C4-2B (cell line): Measurements from ENCODE around the gene TAP1.

Experiments
- ZFX ChIP-seq: fragments of 450-650 bp; IDR thresholded peaks from 2 replicates; pipeline ENCODE4 v1.6.1; 2017
- TF ChIP-seq, protein P1 (sequence below): fragments of 450-650 bp; conservative IDR thresholded peaks from 2 replicates; pipeline ENCODE4 v1.5.1; 2017; ENCODE audit warnings: mild to moderate bottlenecking

DNA sequence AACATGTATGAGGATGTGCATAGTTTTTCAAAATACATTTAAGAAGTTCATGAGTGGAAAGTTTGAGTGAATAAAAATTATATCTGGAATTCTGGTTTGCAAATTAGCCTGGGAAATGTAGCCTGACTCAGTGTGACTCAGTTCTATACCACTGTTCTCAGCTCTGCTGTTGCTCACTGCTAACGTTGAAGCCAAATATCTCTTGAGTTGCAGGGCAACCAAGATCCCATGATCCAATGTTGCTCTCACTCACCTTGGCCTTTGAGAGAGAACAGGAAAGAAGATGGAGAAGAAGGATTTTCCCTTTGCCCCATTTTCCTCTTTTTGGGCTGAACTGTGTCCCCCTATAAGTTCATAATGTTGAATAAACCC lies 29.4 kb upstream of the TAP1 start:
- TF ChIP-seq, protein P1, sequence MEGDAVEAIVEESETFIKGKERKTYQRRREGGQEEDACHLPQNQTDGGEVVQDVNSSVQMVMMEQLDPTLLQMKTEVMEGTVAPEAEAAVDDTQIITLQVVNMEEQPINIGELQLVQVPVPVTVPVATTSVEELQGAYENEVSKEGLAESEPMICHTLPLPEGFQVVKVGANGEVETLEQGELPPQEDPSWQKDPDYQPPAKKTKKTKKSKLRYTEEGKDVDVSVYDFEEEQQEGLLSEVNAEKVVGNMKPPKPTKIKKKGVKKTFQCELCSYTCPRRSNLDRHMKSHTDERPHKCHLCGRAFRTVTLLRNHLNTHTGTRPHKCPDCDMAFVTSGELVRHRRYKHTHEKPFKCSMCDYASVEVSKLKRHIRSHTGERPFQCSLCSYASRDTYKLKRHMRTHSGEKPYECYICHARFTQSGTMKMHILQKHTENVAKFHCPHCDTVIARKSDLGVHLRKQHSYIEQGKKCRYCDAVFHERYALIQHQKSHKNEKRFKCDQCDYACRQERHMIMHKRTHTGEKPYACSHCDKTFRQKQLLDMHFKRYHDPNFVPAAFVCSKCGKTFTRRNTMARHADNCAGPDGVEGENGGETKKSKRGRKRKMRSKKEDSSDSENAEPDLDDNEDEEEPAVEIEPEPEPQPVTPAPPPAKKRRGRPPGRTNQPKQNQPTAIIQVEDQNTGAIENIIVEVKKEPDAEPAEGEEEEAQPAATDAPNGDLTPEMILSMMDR, result no peak
- no peak for TF ChIP-seq ZFX
